Measurements from ENCODE around the gene LCN9.

DNA sequence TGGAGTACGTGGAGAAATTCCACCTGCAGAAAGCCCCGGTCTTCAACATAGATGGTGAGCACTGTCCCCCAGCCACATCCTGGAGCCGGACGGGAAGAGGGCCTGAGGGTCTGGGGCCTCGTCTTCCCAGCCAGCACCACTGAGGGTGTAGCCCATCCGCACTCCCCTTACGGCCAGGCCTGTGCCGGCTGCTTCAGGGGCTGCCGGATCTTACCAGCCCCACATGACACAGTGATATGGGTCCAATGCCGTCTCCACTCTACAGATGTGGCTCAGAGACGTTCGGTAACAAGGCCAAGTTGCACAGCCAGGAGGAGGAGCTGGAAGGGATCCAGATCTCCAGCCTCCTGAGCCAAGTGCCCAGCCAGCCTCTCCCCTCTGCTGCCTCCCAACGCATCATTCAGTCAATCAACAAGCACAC, 45.1 kb upstream of the LCN9 start:
- TF ChIP-seq POLR2A (IDR thresholded peaks at IDR 0.05; ENCODE audit: extremely low read depth, insufficient read length) (no peak), MYC (IDR thresholded peaks at IDR 0.05; ENCODE audit: low read depth, low read length) (no peak)
- TF ChIP-seq, protein P1, sequence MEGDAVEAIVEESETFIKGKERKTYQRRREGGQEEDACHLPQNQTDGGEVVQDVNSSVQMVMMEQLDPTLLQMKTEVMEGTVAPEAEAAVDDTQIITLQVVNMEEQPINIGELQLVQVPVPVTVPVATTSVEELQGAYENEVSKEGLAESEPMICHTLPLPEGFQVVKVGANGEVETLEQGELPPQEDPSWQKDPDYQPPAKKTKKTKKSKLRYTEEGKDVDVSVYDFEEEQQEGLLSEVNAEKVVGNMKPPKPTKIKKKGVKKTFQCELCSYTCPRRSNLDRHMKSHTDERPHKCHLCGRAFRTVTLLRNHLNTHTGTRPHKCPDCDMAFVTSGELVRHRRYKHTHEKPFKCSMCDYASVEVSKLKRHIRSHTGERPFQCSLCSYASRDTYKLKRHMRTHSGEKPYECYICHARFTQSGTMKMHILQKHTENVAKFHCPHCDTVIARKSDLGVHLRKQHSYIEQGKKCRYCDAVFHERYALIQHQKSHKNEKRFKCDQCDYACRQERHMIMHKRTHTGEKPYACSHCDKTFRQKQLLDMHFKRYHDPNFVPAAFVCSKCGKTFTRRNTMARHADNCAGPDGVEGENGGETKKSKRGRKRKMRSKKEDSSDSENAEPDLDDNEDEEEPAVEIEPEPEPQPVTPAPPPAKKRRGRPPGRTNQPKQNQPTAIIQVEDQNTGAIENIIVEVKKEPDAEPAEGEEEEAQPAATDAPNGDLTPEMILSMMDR (IDR thresholded peaks at IDR 0.05; ENCODE audit: low read depth, low read length), result no peak

Data from NB4 (cell line).